ENCODE data around the gene AMOTL2.

The AMOTL2 gene

GRCh38 chr3:134374105-134374790, at the start of gene AMOTL2:
TSS of gene AMOTL2 (minus strand) at chr3:134374447. CDS start at chr3:134371433, 3,014 bp downstream.
- no peak for DNase-seq (ENCODE audit: low read depth, low spot score)

GRCh38 chr3:134423153-134423552, 48.9 kb upstream of the AMOTL2 start:
- DNase-seq (ENCODE audit: low read depth, low spot score) = no peak

- DNase-seq (ENCODE audit: low read depth, low spot score) = no peak
Observed at GRCh38 chr3:134419960-134420321, 45.7 kb upstream of the AMOTL2 start.

DNA sequence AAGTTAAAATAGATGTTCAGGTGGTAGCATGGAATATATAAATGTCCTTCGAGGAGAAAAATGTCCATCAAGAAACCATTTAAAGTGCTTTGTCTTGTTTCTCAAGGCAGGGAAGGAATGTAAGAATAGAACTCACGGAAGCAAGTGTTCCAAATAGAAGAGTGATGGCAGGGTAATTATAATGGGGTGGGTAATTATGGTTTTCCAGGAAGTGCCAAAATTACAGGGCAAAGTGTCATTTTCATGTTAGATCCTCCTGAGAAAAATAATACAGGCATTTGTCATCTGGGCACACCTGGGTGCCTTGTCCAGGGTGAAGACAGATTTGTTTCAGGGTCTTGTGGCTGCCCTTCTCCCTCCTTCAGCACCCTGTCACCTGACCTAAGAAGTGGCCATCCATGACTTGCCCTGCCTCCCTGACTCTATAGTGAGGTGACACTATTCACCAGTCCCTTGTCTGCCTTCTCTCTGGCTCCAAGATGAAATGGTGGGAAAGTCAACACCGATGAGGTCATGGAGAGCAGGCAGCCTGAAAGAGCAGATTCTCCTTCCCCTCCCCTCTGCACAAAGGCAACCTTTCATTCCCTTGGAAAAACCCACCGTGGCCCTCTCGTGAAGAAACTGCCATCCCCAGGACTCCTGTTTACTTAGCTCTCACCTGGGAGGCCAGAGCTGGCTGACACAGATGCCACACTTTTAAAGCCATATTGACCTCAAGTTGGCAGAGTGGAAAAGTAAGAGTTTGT, 45.1 kb upstream of the AMOTL2 start:
- no peak for DNase-seq (ENCODE audit: low read depth, low spot score)

- DNase-seq (ENCODE audit: low read depth, low spot score) = no peak
Observed at GRCh38 chr3:134409041-134409440, 34.8 kb upstream of the AMOTL2 start.

DNA sequence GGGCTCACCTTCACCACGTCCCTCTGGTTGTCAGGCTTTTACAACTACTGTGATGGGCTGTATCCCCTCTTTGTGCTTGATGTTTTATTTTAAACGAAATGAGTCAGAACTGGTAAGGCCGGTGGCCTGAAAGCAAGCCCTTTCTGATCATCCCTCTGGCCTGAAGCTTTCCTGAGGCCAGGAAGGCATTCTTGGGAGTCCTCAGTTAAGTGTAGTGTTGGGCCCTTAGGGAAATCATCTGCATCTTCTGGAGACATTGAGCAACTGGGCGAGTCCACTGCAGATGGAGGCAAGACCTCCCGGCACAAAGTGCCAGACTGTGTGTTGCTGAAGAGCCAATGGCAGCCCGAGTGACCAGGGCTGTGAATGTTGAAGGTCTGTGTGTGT, 33.0 kb upstream of the AMOTL2 start:
- DNase-seq (ENCODE audit: low read depth, low spot score) = no peak

- DNase-seq (ENCODE audit: low read depth, low spot score) = no peak
Observed at GRCh38 chr3:134406331-134407238, 32.3 kb upstream of the AMOTL2 start.

DNA sequence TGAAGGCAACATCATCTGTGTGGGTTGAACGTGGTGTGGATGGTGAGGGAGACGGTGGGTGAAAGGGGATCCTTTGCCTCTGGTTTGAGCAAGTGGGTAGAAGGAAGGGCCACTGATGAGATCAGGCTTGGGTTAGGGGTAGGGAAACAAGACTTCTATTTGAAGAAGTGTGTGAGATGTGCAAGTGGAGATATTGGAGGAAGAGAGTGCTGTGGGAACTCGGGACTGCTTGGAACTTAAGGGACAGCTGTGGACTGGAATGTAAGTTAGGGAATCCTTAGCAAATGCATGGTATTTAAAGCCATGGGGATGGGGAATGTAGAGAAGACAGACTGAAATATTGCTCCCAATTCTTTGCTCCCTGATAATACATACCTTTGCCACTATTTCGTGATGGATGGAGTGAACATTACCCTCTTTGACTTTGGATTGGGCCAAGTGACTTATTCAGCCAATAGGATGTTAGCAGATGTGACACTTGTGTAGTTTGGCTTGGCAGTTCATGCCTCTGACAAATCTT, 30.2 kb upstream of the AMOTL2 start:
- no peak for DNase-seq (ENCODE audit: low read depth, low spot score)

- no peak for DNase-seq (ENCODE audit: low read depth, low spot score)
Observed at GRCh38 chr3:134397755-134398154, 23.5 kb upstream of the AMOTL2 start.

DNA sequence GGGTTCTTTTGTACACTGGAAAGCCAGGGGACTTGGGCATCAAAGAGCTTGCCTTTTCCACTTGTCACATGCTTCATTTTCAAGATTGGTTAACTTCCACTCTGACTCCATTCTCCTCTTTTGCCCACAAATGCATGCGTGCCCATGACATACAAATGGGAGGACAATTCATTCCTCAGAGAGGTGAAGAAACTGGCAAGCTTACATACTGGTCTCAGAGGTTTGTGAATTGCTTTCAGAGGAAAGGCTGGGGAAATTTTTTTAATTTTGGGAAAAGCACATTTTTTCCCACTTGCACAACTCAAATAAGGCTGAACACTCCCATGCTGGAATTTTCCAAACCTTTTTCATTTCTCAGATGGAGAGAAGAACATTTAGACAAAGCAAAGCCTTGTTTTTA, 20.9 kb upstream of the AMOTL2 start:
- no peak for DNase-seq (ENCODE audit: low read depth, low spot score)

DNA sequence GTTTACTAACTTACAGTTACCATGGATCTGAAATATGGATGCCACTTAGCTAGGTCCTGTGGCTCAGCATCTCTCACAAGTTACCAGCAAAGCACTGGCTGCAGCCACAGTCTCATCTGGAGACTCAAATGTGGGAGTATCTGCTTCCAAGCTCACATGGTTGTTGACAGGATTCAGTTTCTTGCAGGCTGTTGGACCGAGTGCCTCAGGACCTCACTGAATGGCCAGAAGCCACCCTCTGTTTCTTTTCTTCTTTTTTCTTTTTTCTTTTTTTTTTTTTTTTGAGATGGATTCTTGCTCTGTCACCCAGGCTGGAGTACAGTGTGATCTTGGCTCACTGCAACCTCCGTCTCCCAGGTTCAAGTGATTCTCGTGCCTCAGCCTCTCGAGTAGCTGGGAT, 20.1 kb upstream of the AMOTL2 start:
- no peak for DNase-seq (ENCODE audit: low read depth, low spot score)

GRCh38 chr3:134393074-134393473, 18.8 kb upstream of the AMOTL2 start:
- no peak for DNase-seq (ENCODE audit: low read depth, low spot score)

- DNase-seq (ENCODE audit: low read depth, low spot score) = no peak
Observed at GRCh38 chr3:134392336-134392983, 18.2 kb upstream of the AMOTL2 start.

DNA sequence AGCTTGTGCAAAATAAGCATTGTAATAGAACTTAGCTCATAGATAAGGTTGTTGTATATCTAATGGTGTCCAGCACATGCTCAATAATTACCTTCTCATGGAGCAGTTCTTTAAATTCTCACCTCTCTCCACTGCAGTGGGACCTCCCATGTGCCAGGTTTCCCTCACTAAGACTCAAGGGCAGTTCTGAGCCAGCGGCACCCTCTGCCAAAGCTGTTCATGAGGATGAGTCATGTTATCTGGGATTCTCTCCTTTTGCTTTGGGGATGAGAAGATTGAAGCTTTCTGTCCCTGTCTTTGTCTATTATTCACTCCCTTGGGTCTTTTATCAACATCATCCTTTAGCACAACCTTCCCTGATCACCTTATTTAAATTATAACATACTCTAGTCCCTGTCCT, 15.6 kb upstream of the AMOTL2 start:
- no peak for DNase-seq (ENCODE audit: low read depth, low spot score)

- no peak for DNase-seq (ENCODE audit: low read depth, low spot score)
Observed at GRCh38 chr3:134388788-134389485, 14.7 kb upstream of the AMOTL2 start.

- DNase-seq (ENCODE audit: low read depth, low spot score) = no peak
Observed at GRCh38 chr3:134388292-134388691, 14.0 kb upstream of the AMOTL2 start.

DNA sequence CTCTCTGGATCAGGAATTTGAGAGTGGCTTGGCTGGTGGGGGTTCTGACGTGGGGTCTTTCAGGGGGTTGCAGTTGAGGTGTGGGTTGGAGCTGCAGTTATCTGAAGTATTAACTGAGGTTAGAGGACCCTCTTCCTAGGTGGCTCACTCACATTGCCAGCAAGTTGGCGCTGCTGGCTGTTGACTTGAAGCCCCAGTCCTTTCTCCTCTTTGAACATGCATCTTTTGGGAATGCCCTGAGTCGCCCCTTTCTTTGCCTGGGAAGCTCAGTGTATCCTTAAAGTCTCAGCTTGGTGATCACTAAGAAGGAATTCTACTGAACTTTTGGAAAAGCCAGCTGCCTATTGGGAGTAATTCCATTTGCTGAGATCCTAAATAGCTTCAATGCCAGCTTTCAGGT, 13.0 kb upstream of the AMOTL2 start:
- no peak for DNase-seq (ENCODE audit: low read depth, low spot score)

GRCh38 chr3:134384963-134385362, 10.7 kb upstream of the AMOTL2 start:
- no peak for DNase-seq (ENCODE audit: low read depth, low spot score)

DNA sequence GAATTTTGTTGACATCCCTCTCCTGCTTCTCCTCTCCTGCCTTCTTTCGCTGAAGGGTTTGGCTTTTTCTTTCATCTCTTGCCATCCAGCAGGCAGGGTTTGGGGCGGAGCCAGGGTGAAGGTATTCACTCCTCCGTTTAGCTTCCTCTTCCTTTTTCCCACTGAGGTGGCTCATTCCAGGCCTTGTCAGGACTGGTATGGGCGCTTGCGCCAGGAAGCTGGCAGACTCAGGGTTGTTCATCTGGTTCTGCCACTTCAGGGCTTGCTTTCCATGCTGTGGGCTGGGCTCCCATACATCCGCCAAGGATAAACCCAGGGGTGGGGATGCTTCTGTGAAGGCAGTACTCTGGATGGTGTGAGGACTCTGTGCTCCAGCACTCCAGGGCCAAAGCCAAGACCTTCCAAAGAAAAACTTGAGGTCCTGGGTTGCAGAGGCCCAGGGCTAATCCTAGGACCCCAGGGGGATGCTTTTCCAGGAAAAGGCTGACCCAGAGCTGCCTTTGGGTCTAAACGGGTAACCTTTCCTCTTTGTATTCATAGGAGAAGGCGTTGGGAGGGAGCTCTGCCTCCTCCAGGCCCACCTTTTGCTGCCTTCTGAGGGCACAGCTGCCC, 7.7 kb upstream of the AMOTL2 start:
- DNase-seq (ENCODE audit: low read depth, low spot score) = no peak

DNA sequence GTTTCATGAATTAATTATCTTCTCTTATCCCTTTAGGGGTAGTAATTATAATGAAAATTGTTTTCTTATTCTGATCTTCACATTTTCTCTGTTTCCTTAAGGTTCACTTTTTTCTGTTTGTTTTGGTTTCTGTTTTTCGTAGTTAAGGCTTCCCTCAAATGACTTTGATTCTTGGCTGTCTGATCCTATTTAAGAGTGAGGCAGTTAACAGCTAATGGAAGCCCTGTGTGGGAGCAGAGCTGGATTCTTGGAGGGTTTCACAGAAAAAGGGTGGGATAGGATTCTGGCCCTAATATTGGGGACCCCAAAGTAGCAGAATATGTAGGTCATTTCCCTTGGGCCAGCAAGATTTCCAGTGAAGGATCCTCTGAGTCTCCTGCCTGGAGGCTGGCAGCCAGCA, 6.8 kb upstream of the AMOTL2 start:
- DNase-seq (ENCODE audit: low read depth, low spot score) = no peak

GRCh38 chr3:134380249-134380648, 6.0 kb upstream of the AMOTL2 start:
- DNase-seq (ENCODE audit: low read depth, low spot score) = no peak
